Stimulated activated CD4-positive, alpha-beta T cell treated with anti-CD3 and anti-CD28 coated beads, TNF-alpha, amount 100 ng/mL, for 24 hours (primary cell): Measurements from ENCODE around the gene CHCHD6.

Source experiments
- DNase-seq, 3 experiments: peaks; one replicate each; pipeline ENCODE4 v3.0.0-alpha.2; 2020; ENCODE audit warnings: low read depth in 3 of 3

CHCHD6 gene

GRCh38 chr3:126959921-126960603 lies 256.0 kb downstream of the CHCHD6 start:
- no peak for DNase-seq

GRCh38 chr3:126960604-126960995 lies 256.6 kb downstream of the CHCHD6 start:
- DNase-seq, result no peak

- no peak for DNase-seq
Measured at GRCh38 chr3:126961191-126961790, 257.3 kb downstream of the CHCHD6 start.

GRCh38 chr3:126961791-126962461 lies 257.9 kb downstream of the CHCHD6 start:
- DNase-seq, result no peak

GRCh38 chr3:126962756-126963155 lies 258.7 kb downstream of the CHCHD6 start:
- no peak for DNase-seq

- no peak for DNase-seq
Measured at GRCh38 chr3:126963261-126964190, 259.5 kb downstream of the CHCHD6 start.

- DNase-seq, result no peak
Measured at GRCh38 chr3:126964261-126964660, 260.2 kb downstream of the CHCHD6 start.

GRCh38 chr3:126964950-126965349 lies 260.9 kb downstream of the CHCHD6 start:
- DNase-seq, result no peak

GRCh38 chr3:126965526-126966080 lies 261.6 kb downstream of the CHCHD6 start:
- no peak for DNase-seq

- no peak for DNase-seq
Measured at GRCh38 chr3:126967386-126967785, 263.3 kb downstream of the CHCHD6 start.

- DNase-seq, result no peak
Measured at GRCh38 chr3:126968391-126969390, 264.7 kb downstream of the CHCHD6 start.

GRCh38 chr3:126969586-126969985 lies 265.5 kb downstream of the CHCHD6 start:
- no peak for DNase-seq

GRCh38 chr3:126970101-126970500 lies 266.1 kb downstream of the CHCHD6 start:
- no peak for DNase-seq

- no peak for DNase-seq
Measured at GRCh38 chr3:126970921-126971320, 266.9 kb downstream of the CHCHD6 start.

- no peak for DNase-seq
Measured at GRCh38 chr3:126971891-126972351, 267.9 kb downstream of the CHCHD6 start.

- no peak for DNase-seq
Measured at GRCh38 chr3:126972866-126973265, 268.8 kb downstream of the CHCHD6 start.

- DNase-seq, result no peak
Measured at GRCh38 chr3:126973814-126974213, 269.8 kb downstream of the CHCHD6 start.

- DNase-seq, result no peak
Measured at GRCh38 chr3:126974756-126975155, 270.7 kb downstream of the CHCHD6 start.

GRCh38 chr3:126976906-126977305 lies 272.9 kb downstream of the CHCHD6 start:
- DNase-seq, result no peak

GRCh38 chr3:126977821-126978220 lies 273.8 kb downstream of the CHCHD6 start:
- no peak for DNase-seq
